NT2/D1 (cell line): Measurements from ENCODE around the gene SCUBE2.

Experiments used
- SUZ12 ChIP-seq: IDR thresholded peaks from 2 replicates; pipeline ENCODE4 v1.6.1; 2011; ENCODE audit not compliant: insufficient read length, insufficient read depth; ENCODE audit errors: extremely low read depth
- YY1 ChIP-seq: IDR thresholded peaks from 2 replicates; pipeline ENCODE4 v1.6.1; 2011; ENCODE audit not compliant: insufficient read length, insufficient read depth
- ZNF274 ChIP-seq: IDR thresholded peaks from 2 replicates; pipeline ENCODE4 v1.6.1; 2011; ENCODE audit warnings: mild to moderate bottlenecking, low read depth, low read length

DNA sequence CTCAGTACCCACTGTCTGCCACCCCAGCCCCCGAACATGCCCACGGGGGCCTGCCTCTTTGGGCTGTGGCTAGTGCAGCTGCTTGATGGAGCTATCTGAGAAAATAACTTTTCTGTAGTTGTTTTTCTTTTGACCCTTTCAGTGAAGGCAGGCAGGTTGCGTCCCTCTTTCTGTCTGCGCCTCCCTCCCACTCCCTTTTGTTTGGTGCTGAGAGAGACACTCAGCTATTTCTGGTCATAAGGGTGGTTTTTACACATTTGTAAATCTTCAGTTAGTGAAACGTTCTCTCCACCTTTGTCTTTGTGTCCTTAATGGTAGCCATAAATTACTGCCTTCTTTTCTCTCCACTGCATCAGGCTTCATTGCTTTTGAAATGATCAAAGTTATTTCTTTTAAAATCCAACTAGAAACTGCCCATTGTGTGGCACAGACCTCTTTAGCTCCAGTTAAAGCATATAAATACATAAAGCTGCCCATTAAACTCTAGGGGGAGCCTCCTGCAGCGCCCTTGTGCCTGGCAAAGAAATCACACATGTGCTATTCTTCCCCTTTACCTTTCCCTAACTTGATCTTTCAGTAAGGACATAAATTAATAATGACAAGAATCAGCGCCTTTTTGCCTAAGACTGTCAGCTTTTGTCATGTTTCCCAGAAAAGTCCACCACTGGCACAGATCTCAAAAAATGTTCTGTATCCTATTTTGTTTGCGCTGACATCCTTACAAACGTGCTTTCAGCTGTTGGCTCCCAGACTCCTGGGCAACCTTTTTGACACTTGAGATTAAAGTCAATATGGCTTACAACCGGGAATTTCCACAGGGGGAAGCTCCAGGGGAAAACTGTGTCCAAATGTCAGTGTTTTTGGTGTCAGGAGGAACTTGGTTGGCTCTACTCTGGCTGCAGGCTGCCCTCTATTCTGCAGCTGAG, 1.7 kb upstream of the SCUBE2 start:
- TF ChIP-seq SUZ12 (no peak), YY1 (no peak), ZNF274 (no peak)
